Measurements from ENCODE around the gene ZNF669.

The ZNF669 gene

DNA sequence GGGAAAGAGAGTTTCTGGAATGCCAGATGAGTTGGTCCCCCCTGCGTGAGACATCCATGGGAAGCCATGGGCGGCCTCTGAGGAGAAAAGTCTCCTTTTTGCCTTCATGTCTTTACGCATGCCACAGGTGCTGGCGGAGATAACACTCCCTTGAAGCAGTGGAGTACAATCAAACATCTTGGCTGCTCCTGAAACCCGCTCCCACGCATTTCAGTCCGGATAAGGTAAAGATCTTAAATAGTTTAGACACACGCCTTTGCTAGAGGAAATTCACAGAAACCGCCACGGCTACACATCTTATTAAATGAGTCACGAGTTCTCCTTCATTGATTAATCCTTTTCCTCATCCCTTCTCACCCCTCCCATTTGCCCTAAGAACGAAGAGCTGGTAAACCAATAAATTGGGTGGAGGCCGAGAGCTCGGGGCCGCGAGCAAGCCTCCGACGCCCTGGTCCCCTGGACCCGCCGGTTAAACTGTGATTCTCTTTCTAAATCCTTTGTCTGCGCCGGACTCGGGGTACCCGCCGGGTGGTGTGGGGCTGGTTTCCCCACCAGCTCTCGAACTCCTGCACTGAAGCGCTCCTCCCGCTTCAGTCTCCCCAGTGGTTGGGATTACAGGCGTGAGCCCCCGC is 6.6 kb upstream of the ZNF669 start:
- DNase-seq, result no peak

DNA sequence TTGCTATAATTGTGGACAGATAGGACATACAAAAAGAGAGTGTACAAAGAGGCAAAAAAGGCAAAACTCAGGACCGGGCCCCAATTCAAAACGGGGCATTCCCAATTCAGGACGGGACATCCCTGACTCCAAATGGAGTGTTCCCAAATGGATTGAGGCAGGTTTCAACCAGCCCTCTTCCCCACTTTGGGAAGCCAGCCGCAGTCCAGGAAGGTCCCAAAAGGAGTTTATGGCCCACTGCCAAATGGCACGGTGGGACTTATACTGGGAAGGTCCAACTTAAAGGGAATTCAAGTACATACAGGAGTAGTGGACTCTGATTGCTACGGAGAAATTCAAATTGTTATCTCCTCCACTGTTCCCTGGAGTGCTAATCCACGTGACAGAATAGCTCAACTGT is 3.5 kb upstream of the ZNF669 start:
- no peak for DNase-seq

DNA sequence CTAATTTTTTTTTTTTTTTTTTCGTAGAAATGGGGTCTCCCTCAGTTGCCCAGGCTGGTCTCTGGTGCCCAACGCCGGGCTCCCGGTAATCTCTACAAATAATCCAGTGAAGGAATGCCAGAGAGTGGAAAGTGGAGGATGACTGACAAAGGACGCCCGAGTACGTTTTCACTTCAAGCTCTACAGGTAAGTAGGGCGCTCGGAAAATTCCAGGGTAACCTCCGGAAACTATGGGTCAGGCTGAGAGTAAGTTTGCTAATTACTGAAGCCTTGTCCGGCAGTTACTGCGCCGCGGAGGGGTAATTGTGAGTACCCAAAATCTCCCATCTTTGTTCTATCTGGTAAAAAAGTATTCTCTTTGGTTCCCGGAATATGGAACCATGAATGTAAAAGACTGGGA is 1.8 kb upstream of the ZNF669 start:
- no peak for DNase-seq

DNA sequence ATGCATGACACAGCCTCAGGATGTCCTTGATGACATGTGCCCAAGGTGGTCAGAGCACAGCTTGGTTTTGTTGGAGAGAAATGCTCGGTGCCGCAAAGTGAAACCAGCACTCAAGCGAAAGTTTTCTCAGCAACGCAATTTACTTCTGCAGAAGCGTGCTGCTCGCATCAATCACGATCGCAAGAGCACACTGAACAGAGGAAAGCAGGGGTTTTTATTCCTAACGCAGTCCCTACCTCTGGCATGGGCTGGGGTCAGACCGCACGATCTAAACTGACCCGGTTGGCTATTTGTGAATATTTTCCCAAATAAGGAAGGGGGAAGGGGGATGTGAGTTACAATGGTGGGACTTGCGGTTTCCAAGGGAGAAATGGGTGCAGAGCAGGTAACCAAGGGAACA is 809 bp upstream of the ZNF669 start:
- DNase-seq, result no peak

DNA sequence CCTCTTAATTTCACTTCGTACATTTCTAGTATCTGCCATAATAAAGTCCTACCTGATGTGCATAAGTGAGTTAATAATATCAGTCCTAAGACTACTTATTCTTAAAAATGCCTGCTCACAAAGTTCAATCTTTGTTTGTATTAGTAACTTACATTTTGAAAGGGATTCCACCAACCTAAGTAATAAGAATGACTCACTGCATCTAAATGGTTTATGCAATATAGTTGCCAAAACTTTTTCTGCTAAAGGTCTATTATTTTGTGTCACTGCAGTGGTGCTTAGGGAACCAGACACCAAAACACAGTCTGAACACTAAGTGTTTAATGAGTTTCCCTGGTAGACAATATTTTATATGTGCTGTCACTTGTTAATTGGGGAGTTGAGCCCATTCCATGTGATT is 1.8 kb downstream of the ZNF669 start:
- no peak for DNase-seq

DNA sequence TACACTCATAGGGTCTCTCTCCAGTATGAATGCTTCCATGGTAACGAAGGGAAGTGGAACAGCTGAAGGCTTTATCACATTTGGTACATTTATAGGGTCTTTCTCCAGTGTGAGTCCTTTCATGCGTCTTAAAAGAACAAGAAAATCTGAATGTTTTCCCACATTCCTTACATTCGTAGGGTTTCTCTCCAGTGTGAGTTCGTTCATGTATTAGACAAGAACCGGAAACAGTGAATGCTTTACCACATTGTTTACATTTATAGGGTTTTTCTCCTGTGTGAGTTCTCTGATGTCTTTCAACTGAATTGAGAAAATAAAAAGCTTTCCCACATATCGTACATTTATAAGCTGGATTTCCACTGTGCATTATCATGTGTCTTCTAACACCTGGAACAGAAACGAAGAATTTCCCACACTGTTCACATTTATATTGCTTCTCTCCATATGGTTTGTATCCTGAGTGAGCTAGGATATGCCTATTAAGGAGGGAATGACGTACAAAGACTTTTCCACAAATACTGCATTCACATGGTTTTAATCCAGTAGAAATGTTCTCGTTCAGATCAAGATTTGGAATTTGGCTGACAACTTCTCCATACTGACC is 3.4 kb downstream of the ZNF669 start:
- DNase-seq, result no peak

DNA sequence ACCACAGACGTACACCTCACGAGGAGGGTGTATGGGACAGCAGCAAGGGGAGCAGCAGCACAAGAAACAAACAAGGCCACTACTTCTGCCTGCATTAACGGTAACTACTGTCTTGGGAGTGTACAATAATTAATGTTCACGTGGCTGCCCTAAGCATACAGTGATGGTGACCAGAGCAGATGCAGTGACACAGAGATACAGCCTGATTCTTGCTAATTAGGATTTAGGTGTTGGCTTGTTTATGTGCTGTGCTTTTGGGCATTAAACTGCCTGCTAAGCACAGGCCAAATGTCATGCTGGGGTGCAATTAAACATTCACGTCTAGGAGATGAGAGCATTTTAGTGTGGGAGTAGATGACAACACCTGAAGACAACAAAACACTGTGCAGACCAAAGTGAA is 7.2 kb downstream of the ZNF669 start:
- DNase-seq, result no peak

DNA sequence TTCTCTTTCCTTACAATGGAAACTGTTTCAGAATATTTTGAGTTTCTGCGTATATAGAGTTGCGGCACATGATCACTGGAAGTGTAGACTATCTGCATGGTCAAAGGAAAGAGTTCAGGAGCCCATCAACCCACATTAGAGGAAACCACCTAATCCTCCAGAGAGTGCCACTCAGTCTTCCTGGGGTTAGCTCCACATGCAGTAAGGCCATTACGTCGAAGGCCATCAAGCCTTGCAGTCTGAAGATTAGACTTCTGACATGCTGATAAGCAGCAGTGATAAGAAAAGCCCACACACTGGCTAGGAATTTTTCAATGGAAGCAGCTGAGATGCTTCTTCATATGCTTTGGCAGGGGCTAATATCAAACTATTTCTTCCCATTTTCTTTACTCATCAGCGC is 7.6 kb downstream of the ZNF669 start:
- no peak for DNase-seq

DNA sequence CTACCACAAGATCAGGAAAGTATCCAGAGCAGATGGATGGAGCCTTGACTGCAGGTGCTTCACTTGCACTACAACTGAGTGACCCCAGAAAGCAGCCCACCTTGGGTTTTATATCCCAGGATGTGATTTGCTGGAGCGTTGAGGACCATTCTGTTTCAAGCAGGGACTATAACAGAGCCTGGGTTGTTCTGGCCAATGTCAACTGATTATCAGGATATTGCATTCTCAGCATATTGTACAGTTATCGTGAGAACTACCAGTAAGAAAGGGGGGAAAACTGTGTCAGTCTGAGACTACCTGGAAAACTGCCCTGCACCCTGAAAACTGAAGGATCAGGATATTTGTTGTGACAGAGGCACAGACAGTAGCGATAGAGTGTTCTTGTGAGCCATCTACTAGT is 8.0 kb downstream of the ZNF669 start:
- DNase-seq, result no peak

DNA sequence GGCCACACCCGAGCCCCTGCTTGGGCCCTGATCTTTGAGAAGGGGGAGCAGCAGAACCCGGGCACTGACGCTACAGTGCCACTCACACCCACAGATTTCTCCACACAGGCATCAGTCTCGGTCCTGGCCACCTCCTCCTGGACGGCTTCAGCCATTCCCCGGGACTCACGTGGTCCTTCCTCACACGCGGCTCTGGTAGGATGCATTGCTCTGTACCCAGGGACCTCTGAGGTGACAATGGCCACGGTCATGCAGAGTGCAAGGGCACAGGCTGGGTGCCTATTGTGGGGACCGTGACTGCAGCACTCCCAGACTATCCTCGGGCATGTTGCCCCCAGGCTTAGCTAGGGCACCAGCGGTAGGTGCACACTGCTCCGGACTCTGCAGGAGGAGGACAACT is 13.7 kb downstream of the ZNF669 start:
- DNase-seq, result no peak

DNA sequence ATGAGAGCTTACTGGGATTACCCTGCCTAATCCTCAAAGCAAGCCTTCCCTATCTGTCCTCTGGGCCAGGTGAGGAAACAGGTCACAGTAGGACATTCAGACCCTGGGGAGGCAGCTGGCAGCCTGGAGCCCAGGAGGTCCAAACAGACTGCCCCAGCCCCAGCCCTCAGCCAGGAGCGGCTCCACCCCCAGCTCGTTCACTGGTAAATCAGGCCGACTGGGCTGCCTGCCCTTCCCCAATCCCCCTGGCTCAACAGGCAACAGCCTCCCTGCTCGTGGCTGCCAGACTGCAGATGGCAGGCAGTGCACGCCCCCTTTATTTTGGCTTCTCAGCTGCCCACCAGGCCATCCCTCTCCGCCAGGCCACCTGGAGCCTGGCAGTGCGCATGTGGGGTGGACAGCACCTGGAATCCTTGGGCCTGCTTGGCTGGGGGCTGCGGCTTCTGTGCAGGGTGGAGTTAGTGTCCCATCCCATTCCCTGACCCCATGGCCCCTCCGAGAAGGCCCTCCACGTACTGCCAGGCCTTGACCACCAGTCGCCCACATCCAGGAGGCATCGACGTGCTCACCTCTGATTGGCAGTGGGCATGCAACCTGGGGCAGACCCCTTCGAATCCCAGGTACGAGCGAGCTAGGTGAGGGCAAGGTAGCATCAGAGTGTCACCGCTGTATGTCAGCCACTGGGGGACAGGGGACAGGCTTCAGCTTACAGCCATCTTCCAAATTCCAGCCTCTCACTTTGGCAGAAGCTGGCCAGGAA is 14.4 kb downstream of the ZNF669 start:
- no peak for DNase-seq

DNA sequence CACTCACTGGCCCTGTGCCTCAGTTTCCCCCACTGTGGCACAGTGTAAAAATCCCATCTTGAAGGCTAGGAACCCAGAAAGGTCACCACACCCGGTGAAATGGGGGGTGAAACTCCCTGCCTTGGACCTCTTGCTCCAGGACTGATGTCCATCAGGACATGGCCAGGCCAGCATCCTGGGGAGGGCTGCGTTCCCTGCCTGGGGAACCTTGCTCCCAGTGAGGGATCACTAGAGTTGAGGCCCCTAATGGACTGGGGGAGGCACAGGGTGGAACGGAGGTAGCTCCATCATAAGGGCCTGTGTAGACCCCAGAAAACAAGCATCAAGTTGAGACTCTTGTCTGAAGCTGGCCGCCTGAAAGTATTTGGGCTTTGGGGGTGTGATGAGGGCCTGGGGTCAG is 15.2 kb downstream of the ZNF669 start:
- no peak for DNase-seq

DNA sequence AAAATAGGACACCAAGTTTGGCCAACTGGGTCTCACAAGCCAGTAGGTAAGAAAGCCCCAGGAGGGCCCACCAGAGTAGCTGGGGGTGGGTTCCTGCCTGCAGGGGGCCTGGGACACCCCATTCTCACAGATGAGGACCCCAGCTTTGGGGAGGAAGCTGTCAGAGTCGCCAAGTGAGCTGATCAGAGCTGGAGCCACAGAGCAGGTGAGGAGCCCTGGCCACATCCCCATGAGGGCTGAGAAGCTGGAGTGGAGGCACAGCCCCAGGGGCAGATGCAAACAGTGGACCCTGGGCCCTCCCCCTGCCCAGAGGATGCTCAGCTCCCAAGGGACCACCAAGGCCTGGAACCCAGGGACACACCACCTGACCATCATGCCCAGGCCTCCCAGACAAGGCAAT is 16.9 kb downstream of the ZNF669 start:
- no peak for DNase-seq

DNA sequence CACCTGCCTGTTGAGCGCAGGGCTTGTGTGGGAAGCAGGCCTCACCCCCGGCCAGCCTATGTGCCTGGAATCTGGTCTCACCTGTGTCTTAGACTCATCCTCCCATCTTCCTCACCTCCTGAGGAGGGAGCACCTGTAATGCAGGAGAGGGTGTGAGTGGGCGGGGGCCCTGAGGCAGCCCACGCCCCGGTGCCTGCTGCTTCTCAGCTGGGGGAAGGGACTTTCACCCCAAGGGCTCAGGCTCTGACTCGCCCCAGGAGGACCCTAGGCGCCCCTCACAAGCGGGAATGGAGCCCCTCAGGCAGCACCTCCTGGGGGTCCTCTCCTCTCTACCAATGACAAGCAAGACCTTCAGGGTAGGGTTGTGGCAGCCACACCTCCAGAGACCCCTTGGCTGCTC is 18.8 kb downstream of the ZNF669 start:
- DNase-seq, result no peak

DNA sequence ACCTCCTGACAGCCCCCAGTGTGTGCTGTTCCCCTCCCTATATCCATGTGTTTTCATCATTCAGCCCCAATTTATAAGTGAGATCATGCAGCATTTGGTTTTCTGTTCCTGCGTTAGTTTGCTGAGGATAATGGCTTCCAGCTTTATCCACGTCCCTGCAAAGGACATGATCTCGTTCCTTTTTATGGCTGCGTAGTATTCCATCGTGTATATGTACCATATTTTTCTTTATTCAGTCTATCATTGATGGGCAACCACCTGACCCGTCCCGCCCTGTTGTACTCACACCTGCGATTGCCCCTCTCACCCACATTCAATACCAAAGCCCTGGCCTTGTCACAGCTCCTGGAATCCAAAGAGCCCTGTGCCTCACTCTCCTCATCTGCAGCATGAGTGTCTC is 19.4 kb downstream of the ZNF669 start:
- DNase-seq, result no peak

DNA sequence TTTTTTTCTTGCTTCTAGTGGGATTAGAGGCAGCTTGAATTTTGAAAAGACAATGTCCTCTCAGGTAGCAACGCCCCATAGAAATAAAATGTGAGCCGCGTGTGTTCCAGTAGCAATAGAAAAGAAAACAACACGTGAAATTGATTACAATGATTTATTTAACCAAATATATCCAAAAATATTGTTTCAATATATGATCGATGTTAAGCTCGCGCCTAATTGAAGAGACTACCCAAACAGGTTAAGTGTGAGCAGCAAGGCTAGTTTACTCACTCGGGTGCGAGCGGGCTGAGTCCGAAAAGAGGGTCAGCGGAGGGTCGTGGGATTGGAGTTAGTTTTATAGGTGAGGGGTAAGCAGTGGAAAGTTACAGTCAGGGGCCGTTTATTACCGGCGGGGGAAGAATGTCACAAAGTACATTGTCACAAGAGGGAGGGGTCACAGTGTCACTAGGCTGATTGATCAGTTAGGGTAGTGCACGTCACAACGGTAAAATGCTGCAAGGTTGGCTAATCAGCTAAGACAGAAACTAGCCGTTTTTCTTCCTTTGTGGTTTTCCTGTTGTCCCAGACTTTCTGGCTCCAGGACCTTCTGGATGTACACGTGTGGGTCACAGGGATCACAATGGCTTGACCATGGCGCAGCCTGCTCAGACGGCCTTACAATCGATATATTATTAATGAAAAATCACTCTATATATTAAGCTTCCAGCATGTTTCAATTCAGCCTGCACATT is 24.8 kb downstream of the ZNF669 start:
- DNase-seq, result no peak

DNA sequence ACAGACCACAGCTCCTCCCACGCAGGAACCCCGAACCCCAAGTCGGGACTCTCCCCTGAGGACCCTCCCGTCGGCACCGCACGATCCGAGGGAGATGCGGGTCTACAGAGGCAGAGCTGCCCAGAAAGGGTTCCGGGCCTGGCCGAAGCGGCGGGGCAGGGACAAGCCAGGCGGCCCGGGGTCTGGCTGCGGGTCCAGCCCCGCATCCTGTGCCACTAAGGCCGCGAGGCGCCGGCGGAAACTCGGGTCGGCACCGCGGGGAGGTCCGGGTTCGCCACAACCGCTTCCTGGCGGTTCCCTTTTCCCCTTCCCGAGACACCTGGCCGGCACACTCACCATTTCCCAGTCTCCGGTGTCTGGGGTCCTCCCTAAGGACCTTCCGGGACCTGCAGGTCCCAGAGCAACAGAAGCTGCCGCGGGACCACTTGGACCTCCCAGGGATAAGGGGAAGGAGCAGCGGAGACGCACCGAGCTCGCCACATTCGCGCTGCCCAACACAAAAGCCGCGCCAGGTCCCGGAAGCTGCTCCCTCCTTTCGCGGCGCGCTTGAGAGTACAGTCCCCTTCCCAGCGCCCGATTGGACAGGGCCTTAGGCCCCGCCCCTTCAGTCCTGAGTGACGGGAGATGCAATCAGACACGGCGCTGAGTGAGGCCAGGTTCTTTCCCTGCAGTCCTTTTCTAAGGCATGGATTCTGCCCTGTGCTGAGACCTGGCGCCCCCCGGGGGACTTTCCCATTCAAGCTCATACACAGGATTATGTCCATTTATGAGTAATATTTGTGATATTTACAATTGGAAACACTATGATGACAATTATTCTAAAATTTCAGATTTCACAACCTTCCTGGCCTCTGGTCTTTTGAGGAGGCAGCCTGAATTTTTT is 25.7 kb downstream of the ZNF669 start, which contains the start of gene ZNF670:
Gene ZNF670 (minus strand): TSS at position 554 of the 883 bp plus-strand sequence. CDS start 215 bp downstream, at position 339.
- peak; percentile 42 to 75 (median 68) for DNase-seq

DNA sequence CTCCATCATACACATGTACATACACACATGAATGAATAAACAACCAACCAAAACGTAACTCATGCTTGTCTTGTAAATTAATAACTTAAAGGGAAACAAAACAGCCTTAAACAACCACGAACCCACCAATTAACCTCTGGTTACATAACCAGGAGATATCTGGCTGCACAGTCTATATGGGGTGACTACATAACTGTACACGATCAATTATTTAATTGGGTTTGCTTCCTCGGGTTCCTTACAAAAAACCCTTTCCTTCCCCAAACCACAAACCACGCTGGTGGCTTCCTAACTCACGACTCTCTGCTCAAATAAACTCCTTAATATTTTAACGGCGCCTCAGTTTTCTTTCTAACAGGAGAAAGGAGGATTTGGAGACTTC is 26.3 kb downstream of the ZNF669 start:
- DNase-seq, result no peak

DNA sequence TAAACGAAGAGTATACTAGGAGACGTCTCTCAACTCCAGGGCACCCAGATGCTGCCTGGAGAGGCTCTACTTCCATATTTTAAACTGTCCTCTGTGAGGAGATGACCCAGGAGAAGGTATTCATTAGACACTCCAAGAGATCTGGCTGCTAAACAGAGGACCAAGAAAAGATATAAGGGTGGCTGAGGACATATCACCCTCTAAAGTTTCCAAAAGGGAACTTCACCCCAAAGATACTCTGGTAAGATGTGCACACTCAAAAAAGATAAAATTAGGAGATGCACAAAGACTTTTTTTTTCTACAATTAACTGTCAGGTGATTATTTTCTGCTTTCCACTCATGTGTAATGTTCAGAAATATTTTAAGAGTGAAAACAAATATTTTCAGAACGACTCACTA is 26.9 kb downstream of the ZNF669 start:
- no peak for DNase-seq

DNA sequence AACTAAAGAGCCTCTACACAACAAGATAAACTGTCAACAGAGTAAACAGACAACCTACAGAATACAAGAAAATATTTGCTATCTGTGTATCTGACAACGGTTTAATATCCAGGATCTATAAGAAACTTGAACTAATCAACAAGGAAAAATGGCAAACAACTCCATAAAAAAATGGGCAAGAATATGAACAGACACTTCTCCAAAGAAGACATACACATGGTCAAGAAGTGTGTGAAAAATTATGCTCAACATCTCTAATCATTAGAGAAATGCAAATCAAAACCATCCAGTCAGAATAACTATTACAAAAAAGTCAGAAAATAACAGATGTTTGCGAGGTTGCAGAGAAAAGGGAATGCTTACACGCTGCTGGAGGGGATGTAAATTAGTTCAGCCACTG is 33.5 kb downstream of the ZNF669 start:
- no peak for DNase-seq

DNA sequence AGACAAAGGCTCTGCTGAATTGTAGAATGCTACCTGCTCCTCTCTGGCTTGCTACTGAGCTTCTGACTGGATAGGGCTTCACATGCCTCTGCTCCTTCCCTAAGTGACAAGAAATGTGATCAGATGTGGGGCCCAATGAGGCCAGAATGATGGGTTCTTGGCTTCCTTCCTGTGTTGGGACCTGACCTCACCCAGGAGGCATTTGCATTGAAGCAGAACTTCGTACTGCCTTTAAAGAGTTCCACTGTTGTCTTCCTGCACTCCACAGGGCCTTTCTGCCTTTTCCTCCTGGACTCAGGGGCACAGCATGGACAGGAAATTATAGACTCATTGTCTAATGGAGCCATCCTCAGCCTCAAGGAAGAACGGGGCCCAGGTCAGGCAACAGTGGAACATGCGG is 39.9 kb downstream of the ZNF669 start:
- DNase-seq, result no peak

DNA sequence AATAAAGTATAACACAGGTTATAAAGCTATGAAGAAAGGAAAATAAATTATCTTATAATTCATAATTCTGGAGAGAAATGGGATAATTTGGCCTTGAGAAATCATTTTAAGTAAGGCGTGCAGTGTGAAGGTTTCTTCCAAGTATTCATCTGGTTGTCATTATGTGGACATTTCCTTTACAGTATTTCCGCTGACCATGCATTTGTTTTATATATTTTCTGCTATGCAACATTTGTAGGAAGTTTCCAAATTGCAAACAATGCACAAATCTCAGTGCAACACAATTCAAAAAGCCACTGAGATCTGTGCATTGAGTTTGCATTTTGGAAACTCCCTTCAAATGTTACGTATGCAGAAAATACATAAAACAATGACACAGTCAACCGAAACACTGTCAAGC is 43.4 kb downstream of the ZNF669 start:
- no peak for DNase-seq

DNA sequence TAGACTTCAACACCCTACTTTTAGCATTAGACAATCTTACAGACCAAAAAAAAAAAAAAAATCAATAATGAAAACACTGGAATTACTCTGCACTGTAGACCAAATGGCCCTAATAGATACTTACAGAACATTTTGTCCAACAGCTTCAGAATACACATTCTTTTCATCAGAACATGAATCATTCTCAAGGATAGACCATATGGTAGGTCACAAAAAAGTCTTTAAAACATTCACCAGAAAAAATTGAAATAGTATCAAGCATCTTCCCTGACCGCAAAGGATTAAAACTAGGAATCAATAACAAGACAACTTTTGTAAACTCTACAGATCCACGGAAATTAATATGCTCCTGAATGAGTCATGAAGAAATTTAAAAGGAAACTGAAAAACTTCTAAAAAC is 48.1 kb downstream of the ZNF669 start:
- DNase-seq, result no peak

All from activated naive CD4-positive, alpha-beta T cell (primary cell).